Fibroblast of lung (primary cell): ENCODE results near the gene ACSS3.

Source experiments
- CTCF ChIP-seq, 2 donors: IDR thresholded peaks in 1 of 2; conservative IDR thresholded peaks in 1 of 2; 1 replicate in 1 of 2; 2 replicates in 1 of 2; pipeline ENCODE4 v1.5.1; 2011 to 2012; ENCODE audit warnings: low read length in 2 of 2, control low read depth in 1 of 2, inconsistent platforms in 1 of 2, low read depth in 1 of 2, mild to moderate bottlenecking in 1 of 2
- EZH2 ChIP-seq: IDR thresholded peaks from 2 replicates; pipeline ENCODE4 v1.5.1; 2012; ENCODE audit warnings: low read length, control low read depth, mild to moderate bottlenecking; ENCODE audit errors: missing control alignments

GRCh38 chr12:81088221-81088620 lies 10.3 kb downstream of the ACSS3 start:
- no peak for TF ChIP-seq CTCF (conservative IDR thresholded peaks at IDR 0.05 in 1 of 2, IDR thresholded peaks at IDR 0.05 in 1 of 2; ENCODE audit: low read depth in 1 of 2, low read length in 2 of 2)
- TF ChIP-seq EZH2, result no peak
